HT-29 (cell line): ENCODE measurements around the gene OR2L3. TPM values are rescaled to one million over a fixed set of nuclear protein-coding genes. Genes with fewer than 3 reads are reported as not detected.
"Not testable (repeated sequence)": the region's sequence is repeated elsewhere in the genome, so short reads cannot be mapped to it uniquely, and the experiment has no call there.

Source experiments
- DNase-seq: peaks from one replicate; pipeline ENCODE4 v3.0.0-alpha.2; 2015; ENCODE audit warnings: low spot score
- small RNA-seq: library from RNA; depleted of rRNA; stranded (forward); fragments of <200 nt; gene quantifications from one replicate; pipeline ENCODE3, GENCODE V24; 2014
- total RNA-seq: library from RNA; depleted of rRNA; stranded (reverse); fragments of >200 nt; shearing (Covaris generic); gene quantifications from 2 replicates; pipeline ENCODE4 v1.2.3, GENCODE V29; 2014; rRNA removed

The OR2L3 gene
- not detected in 2 replicates for total RNA-seq

- DNase-seq = no peak
Measured at GRCh38 chr1:248046536-248046935, at the start of gene OR2L3. OR2L3 (plus strand) TSS chr1:248046836; CDS start chr1:248060682, 13,846 bp downstream.

- no peak for DNase-seq
Measured at GRCh38 chr1:247998811-247999210, 47.8 kb upstream of the OR2L3 start.

GRCh38 chr1:248000169-248000568 is 46.5 kb upstream of the OR2L3 start:
- no peak for DNase-seq

GRCh38 chr1:248007778-248008177 is 38.9 kb upstream of the OR2L3 start:
- no peak for DNase-seq

GRCh38 chr1:248009681-248010080 is 37.0 kb upstream of the OR2L3 start:
- no peak for DNase-seq

- no peak for DNase-seq
Measured at GRCh38 chr1:248013229-248013710, 33.4 kb upstream of the OR2L3 start, which contains the start of gene OR2L5. OR2L5 (plus strand) TSS chr1:248013660; CDS start chr1:248021948, 8,288 bp downstream.

GRCh38 chr1:248015803-248016202 is 30.8 kb upstream of the OR2L3 start:
- DNase-seq = no peak

- DNase-seq = no peak
Measured at GRCh38 chr1:248029770-248030169, 16.9 kb upstream of the OR2L3 start, which contains the start of gene OR2L2. OR2L2 (plus strand) TSS chr1:248030070; CDS start chr1:248038268, 8,198 bp downstream.

- no peak for DNase-seq
Measured at GRCh38 chr1:248045209-248045608, 1.4 kb upstream of the OR2L3 start.

- DNase-seq = no peak
Measured at GRCh38 chr1:248047008-248047407, 372 bp downstream of the OR2L3 start.

GRCh38 chr1:248054671-248055070 is 8.0 kb downstream of the OR2L3 start:
- DNase-seq = no peak

GRCh38 chr1:248055261-248055660 is 8.6 kb downstream of the OR2L3 start:
- DNase-seq = no peak

GRCh38 chr1:248065071-248065470 is 18.4 kb downstream of the OR2L3 start:
- no peak for DNase-seq

GRCh38 chr1:248065604-248066003 is 19.0 kb downstream of the OR2L3 start:
- no peak for DNase-seq

- not testable (repeated sequence) for DNase-seq
Measured at GRCh38 chr1:248083864-248084263, 37.2 kb downstream of the OR2L3 start.

- no peak for DNase-seq
Measured at GRCh38 chr1:248094884-248095283, 48.2 kb downstream of the OR2L3 start, which contains the start of gene OR2L13. OR2L13 (plus strand) TSS chr1:248095184; CDS start chr1:248099376, 4,192 bp downstream.

- DNase-seq = no peak
Measured at GRCh38 chr1:248098529-248098928, 51.9 kb downstream of the OR2L3 start.

- no peak for DNase-seq
Measured at GRCh38 chr1:248102847-248103246, 56.2 kb downstream of the OR2L3 start.

GRCh38 chr1:248111157-248111556 is 64.5 kb downstream of the OR2L3 start:
- DNase-seq = no peak

Small RNA genes lying within 50 kb of the gene (small RNA-seq; reads per million reads assigned to genes)
- not detected for gene RF00019

Other genes starting within 250 kb of the OR2L3 start
- gene OR14A16, start 222.7 kb upstream of the OR2L3 start, total RNA-seq = not detected in 2 replicates
- not detected in 2 replicates for gene OR11L1, start 204.9 kb upstream of the OR2L3 start, total RNA-seq
- not detected in 2 replicates for gene TRIM58, start 189.6 kb upstream of the OR2L3 start, total RNA-seq
- gene OR2W3, start 151.2 kb upstream of the OR2L3 start, total RNA-seq = not detected in 2 replicates
- not detected in 2 replicates for gene OR2T8, start 126.6 kb upstream of the OR2L3 start, total RNA-seq
- gene OR2AJ1, start 121.9 kb upstream of the OR2L3 start, total RNA-seq = not detected in 2 replicates
- not detected in 2 replicates for gene OR2L8, start 98.0 kb upstream of the OR2L3 start, total RNA-seq
- gene OR2AK2, start 81.6 kb upstream of the OR2L3 start, total RNA-seq = not detected in 2 replicates
- gene OR2L5, start 33.2 kb upstream of the OR2L3 start, total RNA-seq = not detected in 2 replicates
- gene OR2L2, start 16.8 kb upstream of the OR2L3 start, total RNA-seq = not detected in 2 replicates
- gene OR2L13, start 48.3 kb downstream of the OR2L3 start, total RNA-seq = not detected in 2 replicates
- not detected in 2 replicates for gene OR2M5, start 98.3 kb downstream of the OR2L3 start, total RNA-seq
- not detected in 2 replicates for gene OR2M2, start 128.0 kb downstream of the OR2L3 start, total RNA-seq
- not detected in 2 replicates for gene OR2M3, start 150.4 kb downstream of the OR2L3 start, total RNA-seq
- gene OR2M4, start 184.6 kb downstream of the OR2L3 start, total RNA-seq = not detected in 2 replicates
- not detected in 2 replicates for gene OR2T33, start 231.1 kb downstream of the OR2L3 start, total RNA-seq